ENCODE data around the gene FAP.

The FAP gene

DNA sequence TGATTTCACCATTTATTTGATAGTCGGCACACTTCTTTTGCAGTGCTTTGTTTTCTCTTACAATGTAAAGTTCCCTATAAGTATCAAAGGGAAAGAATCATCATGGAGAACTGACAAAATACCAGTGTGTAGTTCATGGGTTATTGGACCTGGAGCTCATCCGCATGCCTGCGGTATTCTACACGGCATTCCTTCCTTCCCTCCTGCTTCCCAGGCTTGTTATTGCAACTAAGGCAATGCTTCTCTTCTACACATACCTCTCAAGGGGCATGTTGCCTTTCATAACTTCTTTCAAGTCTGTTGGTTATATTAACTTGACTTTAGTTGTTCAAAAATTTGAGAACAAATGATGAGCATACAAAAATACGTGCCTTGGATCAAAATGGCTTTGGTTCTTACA lies 24.3 kb upstream of the FAP start:
- Histone ChIP-seq H3K27ac (no peak overlapping the region), H3K4me3 (no peak overlapping the region)
- no peak for DNase-seq (ENCODE audit: low spot score)
- TF ChIP-seq, protein P1, sequence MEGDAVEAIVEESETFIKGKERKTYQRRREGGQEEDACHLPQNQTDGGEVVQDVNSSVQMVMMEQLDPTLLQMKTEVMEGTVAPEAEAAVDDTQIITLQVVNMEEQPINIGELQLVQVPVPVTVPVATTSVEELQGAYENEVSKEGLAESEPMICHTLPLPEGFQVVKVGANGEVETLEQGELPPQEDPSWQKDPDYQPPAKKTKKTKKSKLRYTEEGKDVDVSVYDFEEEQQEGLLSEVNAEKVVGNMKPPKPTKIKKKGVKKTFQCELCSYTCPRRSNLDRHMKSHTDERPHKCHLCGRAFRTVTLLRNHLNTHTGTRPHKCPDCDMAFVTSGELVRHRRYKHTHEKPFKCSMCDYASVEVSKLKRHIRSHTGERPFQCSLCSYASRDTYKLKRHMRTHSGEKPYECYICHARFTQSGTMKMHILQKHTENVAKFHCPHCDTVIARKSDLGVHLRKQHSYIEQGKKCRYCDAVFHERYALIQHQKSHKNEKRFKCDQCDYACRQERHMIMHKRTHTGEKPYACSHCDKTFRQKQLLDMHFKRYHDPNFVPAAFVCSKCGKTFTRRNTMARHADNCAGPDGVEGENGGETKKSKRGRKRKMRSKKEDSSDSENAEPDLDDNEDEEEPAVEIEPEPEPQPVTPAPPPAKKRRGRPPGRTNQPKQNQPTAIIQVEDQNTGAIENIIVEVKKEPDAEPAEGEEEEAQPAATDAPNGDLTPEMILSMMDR (IDR thresholded peaks at IDR 0.05) = no peak

DNA sequence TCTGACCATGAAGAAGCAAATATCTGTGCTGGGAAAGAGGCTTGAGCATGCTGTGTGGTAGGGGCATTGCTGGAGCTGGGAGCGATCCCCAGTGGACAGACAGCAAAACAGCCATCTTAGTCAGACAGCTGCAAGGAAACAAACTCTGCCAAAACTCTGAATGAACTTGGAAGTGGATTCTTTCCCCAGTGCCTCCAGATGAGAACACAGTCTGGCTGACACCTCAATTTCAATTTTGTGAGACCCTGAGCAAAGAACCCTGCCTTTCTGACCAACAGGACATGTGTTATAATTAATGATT lies 23.2 kb upstream of the FAP start:
- no peak for DNase-seq (ENCODE audit: low spot score)
- Histone ChIP-seq H3K4me3 (no peak overlapping the region), H3K27ac (no peak overlapping the region)
- TF ChIP-seq, protein P1 (IDR thresholded peaks at IDR 0.05) = no peak

DNA sequence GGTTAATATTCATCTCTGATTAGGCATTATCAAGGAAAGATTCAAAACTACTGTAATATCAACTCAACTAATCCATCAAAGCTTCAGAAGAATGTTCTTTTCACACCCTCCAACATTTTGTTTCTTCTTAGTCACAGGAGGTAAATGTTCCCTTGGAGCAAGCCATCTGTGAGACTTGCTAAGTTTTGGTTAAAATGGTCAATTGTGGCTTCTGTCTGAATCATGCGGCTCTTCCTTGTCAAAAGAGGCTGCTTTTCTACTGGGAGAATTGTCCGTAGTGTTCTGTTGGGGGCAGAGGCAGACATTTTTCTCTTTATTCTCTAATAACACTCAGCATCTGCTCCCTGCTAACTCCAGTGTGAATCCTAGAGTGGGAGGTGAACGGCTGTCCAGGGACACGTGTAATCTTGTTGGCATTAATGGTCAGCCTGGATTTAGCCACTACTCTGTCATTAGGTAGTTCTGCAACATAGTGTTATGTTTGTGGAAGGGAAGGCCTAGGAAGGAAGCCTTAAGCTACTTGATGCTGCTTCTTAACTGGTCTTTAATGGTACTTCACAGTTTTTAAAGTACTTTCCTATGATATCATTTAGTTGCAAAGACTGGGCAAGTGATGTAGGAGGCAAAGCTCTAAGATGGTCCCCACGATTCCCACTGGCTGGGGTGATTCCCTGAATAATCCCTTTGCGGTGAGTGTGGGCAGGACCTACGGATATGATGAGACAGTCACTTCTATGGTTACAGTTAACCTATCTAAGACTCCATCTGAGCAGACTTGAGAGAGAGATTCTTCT lies 22.6 kb upstream of the FAP start:
- no peak overlapping the region for H3K4me3 ChIP-seq
- DNase-seq (ENCODE audit: low spot score) = no peak
- no peak overlapping the region for H3K27ac ChIP-seq
- TF ChIP-seq, protein P1 (IDR thresholded peaks at IDR 0.05) = no peak

DNA sequence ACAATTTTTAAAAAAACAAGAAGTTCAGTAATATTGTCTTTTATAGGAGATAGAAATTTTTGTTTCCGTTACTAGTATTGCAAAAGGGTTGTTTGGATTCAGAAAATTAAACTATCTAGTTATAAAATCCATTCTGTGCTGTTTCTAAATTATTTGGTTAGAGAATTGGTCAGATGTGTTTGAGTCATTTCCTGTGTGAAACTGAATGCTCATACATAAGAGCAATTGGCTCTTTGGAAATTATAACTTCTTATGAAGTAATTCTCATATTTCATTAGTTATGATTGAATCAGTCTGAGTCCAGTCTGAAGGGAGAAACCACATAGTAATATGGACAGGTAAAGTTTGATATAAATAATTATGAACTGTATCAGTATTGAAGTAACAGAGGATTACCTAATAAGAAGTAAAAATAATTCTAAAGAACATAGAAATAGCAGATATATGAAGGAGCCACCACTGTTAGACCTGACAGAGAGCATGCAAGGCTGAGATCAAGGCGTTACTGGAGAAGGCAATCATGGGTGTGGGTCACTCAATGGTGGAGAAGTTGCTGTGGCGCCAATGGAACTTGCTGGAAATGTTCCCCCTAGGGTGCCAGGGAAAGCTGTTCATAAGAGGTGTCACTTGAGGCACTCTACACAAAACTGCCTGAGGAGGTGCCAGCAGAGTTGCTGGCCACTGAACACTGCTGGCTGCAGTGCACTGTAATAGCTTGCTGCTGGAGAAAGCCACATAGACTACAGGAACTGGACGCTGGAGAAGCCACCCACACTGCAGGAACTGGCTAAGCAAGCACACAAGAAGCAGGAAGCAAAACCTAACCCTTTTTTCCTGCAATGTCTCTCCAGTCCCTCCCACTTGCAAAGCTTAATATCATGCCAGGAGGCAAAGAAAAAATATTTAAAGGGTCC lies 18.0 kb upstream of the FAP start:
- Histone ChIP-seq H3K4me3 (peak overlapping the region; percentile 19), H3K27ac (peak overlapping the region; percentile 57 to 76)
- TF ChIP-seq, protein P1 (IDR thresholded peaks at IDR 0.05) = no peak
- DNase-seq (ENCODE audit: low spot score) = no peak

DNA sequence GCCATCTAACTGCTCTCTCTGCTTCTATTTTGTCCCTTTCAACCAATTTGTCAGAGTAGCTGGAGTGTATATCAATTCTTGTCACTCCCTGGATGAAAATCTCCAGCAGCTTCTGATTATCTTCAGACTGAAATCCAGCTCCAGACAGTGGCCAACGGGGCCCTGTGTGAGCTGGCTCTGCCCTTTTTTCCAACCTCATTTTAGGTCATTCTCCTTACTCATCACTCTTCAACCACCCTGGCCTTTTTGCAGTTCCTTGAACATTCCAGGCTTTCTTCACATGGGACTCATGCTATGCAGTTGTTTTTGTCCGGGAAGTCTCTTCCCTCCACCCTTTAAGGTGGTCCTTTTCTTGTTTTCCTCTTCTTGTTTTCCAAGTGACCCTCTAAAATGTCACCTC lies 15.4 kb upstream of the FAP start:
- Histone ChIP-seq H3K4me3 (no peak overlapping the region), H3K27ac (no peak overlapping the region)
- TF ChIP-seq, protein P1 (IDR thresholded peaks at IDR 0.05) = no peak
- no peak for DNase-seq (ENCODE audit: low spot score)

DNA sequence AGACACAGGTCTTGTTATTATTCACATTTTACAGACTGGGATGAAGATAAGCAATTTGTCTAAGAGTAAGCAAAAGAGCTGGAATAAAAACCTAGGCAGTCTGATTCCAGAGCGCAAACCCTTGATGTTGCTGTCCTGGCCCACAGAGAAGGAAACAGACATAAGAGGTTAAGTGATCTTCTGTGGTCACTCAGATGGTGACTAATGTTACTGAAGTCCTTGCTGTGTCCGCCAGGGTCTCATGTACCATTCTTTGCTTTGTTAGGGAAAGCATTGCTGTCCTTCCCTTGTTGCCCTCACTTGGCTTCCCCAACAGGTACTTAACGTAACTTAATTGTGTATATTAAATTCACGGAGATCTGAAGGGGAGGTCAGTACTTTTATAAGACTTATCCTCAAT lies 14.9 kb upstream of the FAP start:
- TF ChIP-seq, protein P1 (IDR thresholded peaks at IDR 0.05) = no peak
- DNase-seq (ENCODE audit: low spot score) = no peak
- Histone ChIP-seq H3K4me3 (no peak overlapping the region), H3K27ac (no peak overlapping the region)

Measured in coronary artery (tissue), 2 donors.